Prostate gland (tissue), 2 donors: ENCODE measurements around the gene EXOSC7. TPM values are rescaled to one million over a fixed set of nuclear protein-coding genes. Genes with fewer than 3 reads are reported as not detected.

Experiments
- DNase-seq: peaks from one replicate; pipeline ENCODE4 v3.0.0-alpha.2; 2019; ENCODE audit warnings: low spot score
- H3K27ac ChIP-seq, 2 donors: fragments of 200-600 bp; sonication (generic); 2 replicates each; pipeline ENCODE4 v1.5.1; 2017 to 2019
- H3K27me3 ChIP-seq: fragments of 200-600 bp; sonication (generic); replicated peaks from 2 replicates; pipeline ENCODE4 v1.5.1; 2019; ENCODE audit not compliant: insufficient read depth
- H3K36me3 ChIP-seq, 2 donors: fragments of 200-600 bp; sonication (generic); 1 replicate in 1 of 2; 2 replicates in 1 of 2; pipeline versions ENCODE4 v1.5.1 to v1.8.1; 2017 to 2019
- H3K4me1 ChIP-seq: fragments of 200-600 bp; sonication (generic); replicated peaks from 2 replicates; pipeline ENCODE4 v1.5.1; 2019
- H3K4me3 ChIP-seq, 2 donors: fragments of 200-600 bp; sonication (generic); 2 replicates each; pipeline ENCODE4 v1.5.1; 2017 to 2019
- H3K9me3 ChIP-seq: fragments of 200-600 bp; sonication (generic); 2 replicates; pipeline ENCODE4 v1.5.1; 2017
- CTCF ChIP-seq, 4 experiments: fragments of 200-600 bp in 2 of 4; fragments of 450-650 bp in 2 of 4; sonication (generic) in 2 of 4; IDR thresholded peaks; 1 replicate in 3 of 4; 2 replicates in 1 of 4; pipeline ENCODE4 v1.5.1; 2016 to 2019; ENCODE audit warnings: antibody characterized with exemption in 4 of 4, mild to moderate bottlenecking in 2 of 4, moderate library complexity in 2 of 4
- POLR2A ChIP-seq: fragments of 450-650 bp; IDR thresholded peaks from one replicate; pipeline ENCODE4 v1.6.1; 2016; ENCODE audit warnings: antibody characterized with exemption, mild to moderate bottlenecking
- POLR2AphosphoS5 ChIP-seq: sonication (generic); formaldehyde crosslinking; IDR thresholded peaks from one replicate; pipeline ENCODE4 v1.6.1; 2017; ENCODE audit warnings: antibody characterized with exemption
- WGBS: methylation state at CpG from one replicate; pipeline ENCODE4 v1.1.5; 2018; 5-methylcytosine and 5-hydroxymethylcytosine counted together
- intact Hi-C: fragments of 100-400 bp; cut with DNase I; formaldehyde crosslinking; loops from one replicate; pipeline ENCODE4 v1.14.2; 2022
- total RNA-seq, 2 donors: library from RNA; depleted of rRNA; stranded (reverse); fragments of >200 nt; gene quantifications; one replicate each; pipeline ENCODE4 v1.1.0, GENCODE V29; 2016

EXOSC7 gene
- total RNA-seq, 2 donors from 2014 or later, result 55.2 to 56.2 TPM

GRCh38 chr3:44930911-44931310, 45.1 kb upstream of the EXOSC7 start:
- intact Hi-C loops, result no loop called here
- H3K36me3 ChIP-seq, result peaks cover 0 to 3% of the 10 kb centered on the region in 2 donors
- H3K9me3 ChIP-seq, result no peaks in the 10 kb centered on the region
- TF ChIP-seq POLR2A, result no peak
- no peak for TF ChIP-seq POLR2AphosphoS5
- no peak for TF ChIP-seq CTCF (IDR thresholded peaks at IDR 0.05)
- no peak for DNase-seq
- no peak overlapping the region for H3K27ac ChIP-seq
- no peaks in the 10 kb centered on the region for H3K4me1 ChIP-seq
- no peak overlapping the region for H3K4me3 ChIP-seq
- WGBS, result 91% methylated on average over 2 of the region's 2 CpGs
- no peaks in the 10 kb centered on the region for H3K27me3 ChIP-seq

- DNase-seq, result no peak
- Histone ChIP-seq H3K4me1 (no peaks in the 10 kb centered on the region), H3K27me3 (no peaks in the 10 kb centered on the region), H3K4me3 (no peak overlapping the region), H3K9me3 (no peaks in the 10 kb centered on the region), H3K36me3 (no peaks in the 10 kb centered on the region), H3K27ac (no peak overlapping the region)
- intact Hi-C loops, result no loop called here
- 75% methylated on average over 2 of the region's 2 CpGs for WGBS
- TF ChIP-seq POLR2A, result no peak
- TF ChIP-seq CTCF (IDR thresholded peaks at IDR 0.05), result no peak
- TF ChIP-seq POLR2AphosphoS5, result no peak
These were observed 44.3 kb upstream of the EXOSC7 start for GRCh38 chr3:44931791-44932190.

GRCh38 chr3:44932271-44932670, 43.8 kb upstream of the EXOSC7 start:
- intact Hi-C loops, result no loop called here
- DNase-seq, result no peak
- 36% methylated on average over 2 of the region's 2 CpGs for WGBS
- H3K9me3 ChIP-seq, result no peaks in the 10 kb centered on the region
- TF ChIP-seq POLR2A (no peak), POLR2AphosphoS5 (no peak), CTCF (IDR thresholded peaks at IDR 0.05) (no peak)
- H3K4me1 ChIP-seq, result no peaks in the 10 kb centered on the region
- no peaks in the 10 kb centered on the region for H3K27me3 ChIP-seq
- H3K4me3 ChIP-seq, result no peak overlapping the region
- no peaks in the 10 kb centered on the region for H3K36me3 ChIP-seq
- no peak overlapping the region for H3K27ac ChIP-seq

- Histone ChIP-seq H3K27ac (no peak overlapping the region), H3K4me1 (no peaks in the 10 kb centered on the region), H3K27me3 (no peaks in the 10 kb centered on the region), H3K36me3 (no peaks in the 10 kb centered on the region), H3K9me3 (no peaks in the 10 kb centered on the region), H3K4me3 (no peak overlapping the region)
- no peak for DNase-seq
- intact Hi-C loops, result no loop called here
- TF ChIP-seq CTCF (IDR thresholded peaks at IDR 0.05) (no peak), POLR2AphosphoS5 (no peak), POLR2A (no peak)
- WGBS, result 83% methylated on average over 14 of the region's 14 CpGs
These were observed 42.8 kb upstream of the EXOSC7 start for GRCh38 chr3:44932986-44933944.

GRCh38 chr3:44939581-44940036, 36.4 kb upstream of the EXOSC7 start:
- Histone ChIP-seq H3K4me3 (no peak overlapping the region), H3K36me3 (peaks cover 0 to 5% of the 10 kb centered on the region in 2 donors), H3K4me1 (no peaks in the 10 kb centered on the region), H3K27me3 (no peaks in the 10 kb centered on the region), H3K9me3 (no peaks in the 10 kb centered on the region), H3K27ac (no peak overlapping the region)
- intact Hi-C loops, result no loop called here
- DNase-seq, result no peak
- no peak for TF ChIP-seq POLR2A
- TF ChIP-seq CTCF (IDR thresholded peaks at IDR 0.05), result no peak
- no peak for TF ChIP-seq POLR2AphosphoS5
- 70% methylated on average over 6 of the region's 6 CpGs for WGBS
